ENCODE measurements around the gene DENND6A. TPM values are rescaled to one million over a fixed set of nuclear protein-coding genes. Genes with fewer than 3 reads are reported as not detected.

DENND6A gene
- total and polyA plus RNA-seq, 2 of the 8 experiments (the other 6 are each of a cell fraction or from before 2014, with no cell fraction given) = 7.8 to 14.8 TPM

DNA sequence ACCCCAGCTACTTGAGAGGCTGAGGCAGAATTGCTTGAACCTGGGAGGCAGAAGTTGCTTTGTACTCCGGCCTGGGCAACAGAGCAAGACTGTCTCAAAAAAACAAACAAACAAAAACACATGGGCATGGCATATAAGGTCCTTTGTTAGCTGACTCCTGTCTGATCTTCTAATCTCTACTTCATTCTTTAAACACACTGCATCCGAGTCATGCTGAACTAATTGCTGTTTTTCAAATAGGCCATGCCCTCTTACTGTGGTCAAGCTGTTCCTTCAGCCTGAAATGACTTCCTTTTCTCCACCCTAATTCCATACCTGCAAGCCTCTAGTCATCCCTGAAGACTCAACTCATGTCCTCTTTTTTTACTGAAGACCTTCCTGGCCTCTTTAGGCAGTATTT is 40.9 kb upstream of the DENND6A start:
- H3K23me2 ChIP-seq (ENCODE audit: low read depth, low read length) = no peaks in the 10 kb centered on the region
- no peaks in the 10 kb centered on the region for H3K4me1 ChIP-seq (replicated peaks in 1 of 4; ENCODE audit: control insufficient read depth in 3 of 4, insufficient read depth in 4 of 4, low read length in 3 of 4)
- no peak overlapping the region for H3K4ac ChIP-seq (replicated peaks; ENCODE audit: insufficient read length, low read depth, low read length)
- no peak overlapping the region for H3K14ac ChIP-seq (ENCODE audit: insufficient read length)
- no peaks in the 10 kb centered on the region for H3K27me3 ChIP-seq (replicated peaks in 1 of 4; ENCODE audit: control insufficient read depth in 3 of 4, extremely low read depth in 1 of 4, insufficient read depth in 3 of 4, low read length in 3 of 4)
- H3K4me3 ChIP-seq (ENCODE audit: extremely low read depth in 1 of 4, insufficient read depth in 2 of 4, low read depth in 3 of 4, low read length in 4 of 4) = no peak overlapping the region
- ChIA-PET CTCF (ENCODE audit: partially characterized antibody) (interaction anchor here (0.6 kb wide), 1 partner anchor 58 kb away, joined by 3 read pairs; no protein-coding TSS in a partner anchor), POLR2A (ENCODE audit: partially characterized antibody) (interaction anchor here (1.1 kb wide), 1 partner anchor 139 kb away, joined by 3 read pairs; no protein-coding TSS in a partner anchor)
- H2BK5ac ChIP-seq (ENCODE audit: low read depth, low read length) = no peak overlapping the region
- H3K4me2 ChIP-seq (ENCODE audit: insufficient read depth in 1 of 2, low read depth in 2 of 2, low read length in 2 of 2) = no peak overlapping the region
- no peaks in the 10 kb centered on the region; a peak in 1 of 4 replicates for H3K9me3 ChIP-seq (ENCODE audit: insufficient read depth in 2 of 2, low read depth in 1 of 2, low read length in 1 of 2)
- no peak overlapping the region for H3K27ac ChIP-seq (ENCODE audit: low read depth, low read length)
- H2BK15ac ChIP-seq (ENCODE audit: low read length) = no peak overlapping the region
- H4K20me1 ChIP-seq (replicated peaks in 1 of 2; ENCODE audit: control insufficient read depth in 1 of 2, insufficient read depth in 2 of 2, low read length in 2 of 2) = no peaks in the 10 kb centered on the region
- no peak for FAIRE-seq
- no peak overlapping the region for H3K18ac ChIP-seq (ENCODE audit: extremely low read depth, low read length)
- no peak overlapping the region for H4K91ac ChIP-seq (replicated peaks; ENCODE audit: insufficient read length, low read length)
- H4K5ac ChIP-seq (ENCODE audit: insufficient read length, low read depth, low read length) = no peak overlapping the region
- H2BK12ac ChIP-seq (ENCODE audit: low read depth, low read length) = no peak overlapping the region
- H3K9ac ChIP-seq (replicated peaks in 1 of 4; ENCODE audit: extremely low read depth in 1 of 4, low read depth in 3 of 4, low read length in 3 of 4) = no peak overlapping the region
- no peak for DNase-seq (ENCODE audit: low read depth in 1 of 2, low spot score in 2 of 2)
- H2BK120ac ChIP-seq (replicated peaks; ENCODE audit: low read depth, low read length) = no peak overlapping the region
- H3K36me3 ChIP-seq (ENCODE audit: control insufficient read depth in 2 of 4, insufficient read depth in 4 of 4, low read length in 3 of 4) = no peaks in the 10 kb centered on the region
- no peak overlapping the region for H2AFZ ChIP-seq (ENCODE audit: low read length)
- H4K8ac ChIP-seq (ENCODE audit: extremely low read depth, insufficient read depth, low read length) = no peak overlapping the region
- WGBS, 2 experiments (ENCODE audit: extremely low coverage in 1 of 2, insufficient coverage in 1 of 2, insufficient read length in 1 of 2, insufficient replicate concordance in 2 of 2, low coverage in 1 of 2, low lambda C conversion rate in 2 of 2, missing lambda C conversion rate in 1 of 2) = 90% methylated on average over 2 of the region's 2 CpGs; no CpG with 5 or more reads in 1 of the 2 experiments
- H3K56ac ChIP-seq (replicated peaks; ENCODE audit: insufficient read length, low read depth, low read length) = no peak overlapping the region
- no peak overlapping the region for H3K23ac ChIP-seq (ENCODE audit: insufficient read length)
- TF ChIP-seq KDM4A (IDR thresholded peaks at IDR 0.05; ENCODE audit: low read depth, low read length, severe bottlenecking) (no peak), TCF12 (IDR thresholded peaks at IDR 0.05; ENCODE audit: low read depth, low read length) (no peak), JUND (IDR thresholded peaks at IDR 0.05; ENCODE audit: low read length) (no peak), SAP30 (IDR thresholded peaks at IDR 0.05; ENCODE audit: insufficient read depth, insufficient replicate concordance, low read length) (no peak), NANOG (IDR thresholded peaks at IDR 0.05; ENCODE audit: insufficient read depth, low read depth, low read length, poor library complexity, severe bottlenecking) (no peak), RFX5 (IDR thresholded peaks at IDR 0.05; ENCODE audit: borderline replicate concordance, low read depth, low read length) (no peak), TEAD4 (IDR thresholded peaks at IDR 0.05; ENCODE audit: low read depth, low read length) (no peak), NRF1 (IDR thresholded peaks at IDR 0.05; ENCODE audit: low read depth, low read length) (no peak), BRCA1 (IDR thresholded peaks at IDR 0.05; ENCODE audit: low read depth, low read length) (no peak), FOSL1 (IDR thresholded peaks at IDR 0.05; ENCODE audit: insufficient read depth, low read depth, low read length) (no peak), KDM1A (IDR thresholded peaks at IDR 0.05; ENCODE audit: borderline replicate concordance, low read length) (no peak), EZH2 (IDR thresholded peaks at IDR 0.05; ENCODE audit: low read depth, low read length, severe bottlenecking) (no peak)
- H3K79me2 ChIP-seq (ENCODE audit: control insufficient read depth in 1 of 2, insufficient read depth in 2 of 2, low read length in 2 of 2) = no peaks in the 10 kb centered on the region
- H2AK5ac ChIP-seq (ENCODE audit: low read depth, low read length) = no peak overlapping the region
- H2BK20ac ChIP-seq (ENCODE audit: low read length) = no peak overlapping the region
- H3K79me1 ChIP-seq (ENCODE audit: low read depth, low read length) = no peaks in the 10 kb centered on the region
